DND-41 (cell line): ENCODE data around the gene ME3.

ENCODE experiments used
- EZH2 ChIP-seq: IDR thresholded peaks from 3 replicates; pipeline ENCODE4 v1.6.1; 2012; ENCODE audit warnings: borderline replicate concordance, low read depth, mild to moderate bottlenecking, moderate library complexity, low read length, inconsistent platforms; ENCODE audit not compliant: severe bottlenecking
- TF ChIP-seq, protein P1 (sequence below): IDR thresholded peaks from 2 replicates; pipeline ENCODE4 v1.5.1; 2012; ENCODE audit warnings: borderline replicate concordance, low read length, moderate library complexity, mild to moderate bottlenecking; ENCODE audit not compliant: poor library complexity, severe bottlenecking; ENCODE audit errors: extremely low read depth

GRCh38 chr11:86447763-86448480, 224.5 kb downstream of the ME3 start:
- TF ChIP-seq, protein P1, sequence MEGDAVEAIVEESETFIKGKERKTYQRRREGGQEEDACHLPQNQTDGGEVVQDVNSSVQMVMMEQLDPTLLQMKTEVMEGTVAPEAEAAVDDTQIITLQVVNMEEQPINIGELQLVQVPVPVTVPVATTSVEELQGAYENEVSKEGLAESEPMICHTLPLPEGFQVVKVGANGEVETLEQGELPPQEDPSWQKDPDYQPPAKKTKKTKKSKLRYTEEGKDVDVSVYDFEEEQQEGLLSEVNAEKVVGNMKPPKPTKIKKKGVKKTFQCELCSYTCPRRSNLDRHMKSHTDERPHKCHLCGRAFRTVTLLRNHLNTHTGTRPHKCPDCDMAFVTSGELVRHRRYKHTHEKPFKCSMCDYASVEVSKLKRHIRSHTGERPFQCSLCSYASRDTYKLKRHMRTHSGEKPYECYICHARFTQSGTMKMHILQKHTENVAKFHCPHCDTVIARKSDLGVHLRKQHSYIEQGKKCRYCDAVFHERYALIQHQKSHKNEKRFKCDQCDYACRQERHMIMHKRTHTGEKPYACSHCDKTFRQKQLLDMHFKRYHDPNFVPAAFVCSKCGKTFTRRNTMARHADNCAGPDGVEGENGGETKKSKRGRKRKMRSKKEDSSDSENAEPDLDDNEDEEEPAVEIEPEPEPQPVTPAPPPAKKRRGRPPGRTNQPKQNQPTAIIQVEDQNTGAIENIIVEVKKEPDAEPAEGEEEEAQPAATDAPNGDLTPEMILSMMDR, result no peak
- TF ChIP-seq EZH2, result no peak
